ENCODE data around the gene ZBTB5.
A peak's percentile ranks its signal among the peaks of the same experiment; 100 is the strongest.
"Not testable (repeated sequence)": the region's sequence is repeated elsewhere in the genome, so short reads cannot be mapped to it uniquely, and the experiment has no call there.

Gene ZBTB5

DNA sequence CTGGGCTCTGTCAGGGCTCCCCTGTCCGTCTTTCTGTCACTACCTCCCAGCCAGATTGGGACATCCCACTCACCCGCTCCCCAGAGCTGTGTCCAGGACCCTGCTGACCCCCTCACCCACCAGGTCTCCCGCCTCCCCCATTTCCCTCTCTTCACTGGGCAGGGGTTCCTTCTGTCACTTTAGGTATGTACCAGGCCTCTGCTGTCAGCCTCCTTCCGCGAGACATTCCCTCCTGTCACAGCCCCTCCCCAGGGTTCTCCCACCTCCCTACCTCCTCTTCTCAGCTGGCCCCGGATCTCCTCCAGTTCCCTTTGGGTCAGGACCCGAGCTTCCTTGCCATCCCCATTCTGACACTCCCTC is 21.0 kb upstream of the ZBTB5 start:
- no peak for DNase-seq

DNA sequence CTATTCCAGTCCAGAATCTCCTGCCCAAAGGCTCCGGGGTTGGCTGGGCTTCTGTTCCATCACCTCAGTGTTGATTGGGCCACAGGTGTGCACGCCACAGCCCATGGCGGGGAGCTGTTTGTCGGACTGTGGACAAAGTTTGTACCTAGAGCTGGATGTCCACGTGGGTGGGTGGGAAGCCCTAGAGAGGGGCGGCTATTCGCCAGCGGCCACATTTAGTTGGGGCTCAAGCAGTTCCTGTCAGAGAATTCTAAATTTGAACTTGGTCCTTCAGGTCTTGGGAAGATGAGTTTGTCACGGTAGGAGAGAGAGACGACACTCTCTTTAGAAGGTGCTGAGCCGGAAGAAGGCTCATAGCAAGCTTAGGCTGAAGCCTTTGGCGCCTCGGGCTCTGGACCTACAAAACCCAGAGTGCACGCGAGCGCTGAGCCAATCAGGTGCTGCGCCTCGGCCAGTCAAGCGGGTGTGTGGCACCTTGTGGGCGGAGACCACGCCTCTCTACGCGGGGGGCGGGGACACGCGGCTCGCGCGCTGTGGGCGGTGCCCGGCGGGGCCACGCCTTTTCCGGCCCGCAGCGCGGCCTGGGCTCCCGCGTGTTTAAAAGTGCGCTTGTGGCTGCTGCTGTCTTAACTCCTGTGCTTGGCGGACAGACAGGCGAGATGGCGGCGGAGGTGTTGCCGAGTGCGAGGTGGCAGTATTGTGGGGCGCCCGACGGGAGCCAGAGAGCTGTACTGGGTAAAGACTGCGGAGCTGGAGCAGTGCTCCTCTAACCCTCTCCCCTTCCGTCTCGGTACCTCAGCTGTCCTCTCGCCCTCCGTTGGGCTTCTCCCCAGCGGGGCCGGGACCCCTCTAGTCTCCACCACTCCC is 20.4 kb upstream of the ZBTB5 start, which contains the start of gene POLR1E:
POLR1E (plus strand) TSS at position 560 of the 867 bp plus-strand sequence; CDS start at position 660, 100 bp downstream.
- DNase-seq: peak; percentile 94

DNA sequence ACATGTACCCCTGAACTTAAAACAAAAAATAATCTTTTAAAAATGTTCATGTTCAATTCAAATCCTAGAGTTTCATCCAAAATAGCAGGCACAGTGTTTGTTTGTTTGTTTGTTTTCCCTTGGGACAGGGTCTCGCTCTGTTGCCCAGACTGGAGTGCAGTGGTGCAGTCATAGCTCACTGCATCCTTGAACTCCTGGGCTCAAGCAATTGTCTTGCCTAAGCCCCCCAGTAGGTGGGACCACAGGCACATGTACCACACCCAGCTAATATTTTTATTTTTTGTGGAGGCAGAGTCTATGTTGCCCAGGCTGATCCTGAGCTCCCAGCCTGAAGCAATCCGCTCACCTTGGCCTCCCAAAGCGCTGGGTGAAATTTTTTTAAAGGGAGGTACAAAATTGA is 15.5 kb upstream of the ZBTB5 start:
- no peak for DNase-seq

DNA sequence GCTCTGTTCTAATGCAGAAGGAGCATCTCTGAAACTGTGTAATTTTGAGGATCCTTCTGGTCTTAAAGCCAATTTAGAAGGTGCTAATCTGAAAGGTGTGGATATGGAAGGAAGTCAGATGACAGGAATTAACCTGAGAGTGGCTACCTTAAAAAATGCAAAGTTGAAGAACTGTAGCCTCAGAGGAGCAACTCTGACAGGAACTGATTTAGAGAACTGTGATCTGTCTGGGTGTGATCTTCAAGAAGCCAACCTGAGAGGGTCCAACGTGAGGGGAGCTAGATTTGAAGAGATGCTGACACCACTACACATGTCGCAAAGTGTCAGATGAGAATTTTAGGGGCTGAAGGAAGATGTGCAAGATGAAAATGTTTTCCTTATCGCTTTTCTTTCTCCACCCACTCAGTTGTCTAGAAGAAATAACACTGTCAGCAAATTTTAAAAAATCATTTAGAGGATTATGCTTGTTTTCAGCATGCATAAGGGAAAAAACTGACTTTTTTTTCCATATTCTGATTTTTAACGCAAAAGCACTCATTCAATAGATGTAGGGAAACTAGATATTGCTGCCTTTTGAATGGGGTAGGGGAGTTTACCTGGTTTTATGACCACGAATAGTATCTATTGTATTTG is 12.9 kb upstream of the ZBTB5 start:
- not testable (repeated sequence) for DNase-seq

DNA sequence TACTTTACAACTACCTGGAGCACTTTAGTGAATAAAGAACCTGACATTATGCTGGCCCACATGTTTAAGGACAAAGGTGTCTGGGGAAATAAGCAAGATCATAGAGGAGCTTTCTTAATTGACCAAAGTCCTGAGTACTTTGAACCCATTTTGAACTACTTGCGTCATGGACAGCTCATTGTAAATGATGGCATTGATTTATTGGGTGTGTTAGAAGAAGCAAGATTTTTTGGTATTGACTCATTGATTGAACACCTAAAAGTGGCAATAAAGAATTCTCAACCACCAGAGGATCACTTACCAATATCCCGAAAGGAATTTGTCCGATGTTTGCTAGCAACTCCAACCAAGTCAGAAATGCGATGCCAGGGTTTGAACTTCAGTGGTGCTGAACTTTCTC is 12.2 kb upstream of the ZBTB5 start:
- not testable (repeated sequence) for DNase-seq

DNA sequence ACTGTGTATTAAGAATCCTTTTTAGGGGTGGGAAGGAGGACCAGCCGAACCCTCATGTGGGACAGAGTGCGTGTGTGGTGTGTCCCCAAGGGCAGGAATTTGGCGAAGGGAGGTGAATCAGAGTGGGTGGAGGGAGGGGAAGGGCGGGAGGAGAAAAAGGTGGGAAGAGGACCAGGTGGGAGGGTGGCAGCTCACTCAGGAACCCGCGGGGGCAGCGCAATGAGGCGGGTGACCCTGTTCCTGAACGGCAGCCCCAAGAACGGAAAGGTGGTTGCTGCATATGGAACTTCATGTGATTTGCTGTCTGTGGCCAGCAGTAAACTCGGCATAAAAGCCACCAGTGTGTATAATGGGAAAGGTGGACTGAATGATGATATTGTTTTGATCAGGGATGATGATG is 11.7 kb upstream of the ZBTB5 start:
- no peak for DNase-seq

DNA sequence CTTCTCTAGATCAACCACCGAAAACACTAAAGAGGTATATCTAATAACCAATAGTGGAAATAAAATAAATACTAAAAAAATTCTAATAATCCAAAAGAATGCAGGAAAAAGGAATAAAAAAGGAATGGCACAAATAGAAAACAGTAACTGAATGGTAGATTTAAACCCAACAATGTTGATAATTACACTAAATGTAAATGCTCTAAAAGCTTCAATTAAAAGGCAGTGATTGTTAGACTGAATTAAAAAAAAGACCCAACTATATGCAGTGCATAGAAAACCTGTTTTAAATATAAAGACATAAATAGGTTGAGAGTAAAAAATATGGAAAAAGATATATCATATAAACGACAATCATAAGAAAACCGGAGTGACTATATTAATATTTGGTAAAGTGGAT is 9.2 kb upstream of the ZBTB5 start:
- no peak for DNase-seq

DNA sequence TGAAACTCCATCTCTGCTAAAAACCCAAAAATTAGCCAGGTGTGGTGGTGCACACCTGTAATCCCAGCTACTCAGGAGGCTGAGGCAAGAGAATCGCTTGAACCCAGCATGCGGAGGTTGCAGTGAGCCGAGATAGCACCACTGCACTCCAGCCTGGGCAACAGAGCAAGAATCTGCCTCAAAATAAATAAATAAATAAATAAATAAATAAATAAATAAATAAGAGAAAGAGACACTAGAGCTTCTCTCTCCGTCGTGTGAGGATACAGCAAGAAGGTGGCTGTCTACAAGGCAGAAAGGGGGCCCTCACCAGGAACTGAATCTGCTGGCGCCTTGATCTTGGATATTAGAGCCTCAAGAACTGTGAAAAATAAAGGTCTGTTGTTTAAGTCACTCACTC is 8.7 kb upstream of the ZBTB5 start:
- DNase-seq: not testable (repeated sequence)

DNA sequence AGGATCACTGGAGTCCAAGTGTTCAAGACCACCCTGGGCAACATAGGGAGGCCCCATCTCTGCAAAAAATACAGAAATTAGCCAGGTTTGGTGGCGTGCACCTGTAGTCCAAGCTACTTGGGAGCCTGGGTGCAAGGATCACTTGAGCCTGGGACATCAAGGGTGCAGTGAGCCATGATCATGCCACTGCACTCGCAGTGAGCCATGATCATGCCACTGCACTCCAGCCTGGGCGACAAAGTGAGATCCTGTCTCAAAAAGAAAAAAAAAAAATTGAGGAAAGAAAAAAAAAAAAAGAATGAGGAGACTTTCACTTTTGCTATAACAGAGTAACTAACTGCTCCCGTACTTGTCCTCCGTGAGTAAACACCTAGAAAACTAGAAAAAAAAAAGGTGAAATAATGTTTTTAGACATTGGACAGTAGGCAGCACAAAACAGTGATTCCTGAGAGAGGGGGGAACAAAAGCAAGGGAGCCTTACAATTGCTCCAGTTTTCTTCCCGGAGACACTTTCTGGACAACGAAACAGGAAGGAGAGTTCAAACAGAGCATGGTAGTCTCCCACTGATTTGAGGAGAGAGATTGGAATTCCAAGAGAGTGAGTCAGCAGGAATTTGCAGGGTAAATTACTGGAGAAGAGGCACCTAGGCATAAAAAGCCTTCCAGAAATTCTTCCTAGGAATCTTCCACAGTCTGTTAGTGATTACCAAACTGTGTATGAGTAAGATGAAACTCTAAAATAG is 6.9 kb upstream of the ZBTB5 start:
- no peak for DNase-seq

DNA sequence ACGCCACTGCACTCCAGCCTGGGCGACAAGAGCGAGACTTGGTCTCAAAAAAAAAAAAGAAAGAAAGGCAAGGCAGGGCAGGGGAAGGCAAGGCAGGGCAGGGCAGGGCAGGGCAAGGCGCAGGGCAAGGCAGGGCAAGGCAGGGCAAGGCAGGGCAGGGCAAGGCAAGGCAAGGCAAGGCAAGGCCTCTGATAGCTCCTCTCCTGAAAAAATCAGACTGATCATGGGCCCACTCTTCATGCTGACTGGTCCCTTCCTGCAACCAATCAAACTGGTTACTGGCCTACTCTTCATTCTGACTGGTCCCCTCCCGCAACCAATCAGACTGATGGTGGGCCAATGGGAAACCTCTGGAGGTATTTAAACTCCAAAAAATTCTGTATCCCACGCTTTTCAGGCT is 3.4 kb upstream of the ZBTB5 start:
- no peak for DNase-seq

DNA sequence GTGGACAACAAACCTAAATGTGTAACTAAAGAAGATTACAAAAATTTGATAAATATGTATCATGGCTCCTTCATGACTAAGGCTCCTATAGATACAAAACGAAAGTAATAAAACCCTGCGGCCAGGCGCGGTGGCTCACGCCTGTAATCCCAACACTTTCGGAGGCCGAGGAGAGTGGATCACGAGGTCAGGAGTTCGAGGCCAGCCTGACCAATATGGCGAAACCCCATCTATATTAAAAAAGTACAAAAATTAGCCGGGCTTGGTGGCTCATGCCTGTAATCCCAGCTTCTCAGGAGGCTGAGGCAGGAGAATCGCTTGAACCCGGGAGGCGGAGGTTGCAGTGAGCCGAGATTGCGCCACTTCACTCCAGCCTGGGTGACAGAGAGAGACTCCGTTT is 2.3 kb upstream of the ZBTB5 start:
- not testable (repeated sequence) for DNase-seq

DNA sequence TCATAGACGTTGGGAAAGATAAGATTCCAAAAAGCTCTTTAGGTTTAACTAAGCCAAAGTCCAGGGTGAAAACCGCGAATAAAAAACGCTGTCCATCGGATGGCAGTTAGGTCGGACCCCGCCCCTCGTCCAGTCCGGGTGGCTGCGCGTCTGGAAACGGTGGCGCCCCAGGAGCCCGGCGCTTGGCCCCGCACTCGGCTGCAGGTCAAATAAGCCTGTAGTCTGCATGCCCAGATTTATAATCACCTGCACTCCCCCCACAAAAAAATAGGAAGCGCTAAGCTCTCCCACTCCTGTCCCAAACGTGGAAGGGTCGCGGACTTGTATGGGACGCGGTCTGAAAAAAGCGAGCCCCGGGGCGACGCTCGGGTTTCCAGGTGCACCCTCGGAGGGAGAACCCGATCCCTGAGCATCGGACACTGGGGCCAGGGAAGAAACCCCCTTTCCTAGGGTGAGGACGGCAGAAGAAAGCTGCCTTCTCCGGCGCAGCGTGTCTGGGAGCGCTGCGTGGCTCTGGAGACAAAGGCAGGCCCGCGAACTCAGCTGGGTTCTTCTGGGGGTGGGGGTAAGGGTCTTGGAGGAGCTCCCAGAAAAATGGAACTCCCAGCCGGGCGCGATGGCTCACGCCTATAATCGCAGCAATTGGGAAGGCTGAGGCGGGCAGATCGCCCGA is 923 bp upstream of the ZBTB5 start:
- DNase-seq: peak; percentile 5

DNA sequence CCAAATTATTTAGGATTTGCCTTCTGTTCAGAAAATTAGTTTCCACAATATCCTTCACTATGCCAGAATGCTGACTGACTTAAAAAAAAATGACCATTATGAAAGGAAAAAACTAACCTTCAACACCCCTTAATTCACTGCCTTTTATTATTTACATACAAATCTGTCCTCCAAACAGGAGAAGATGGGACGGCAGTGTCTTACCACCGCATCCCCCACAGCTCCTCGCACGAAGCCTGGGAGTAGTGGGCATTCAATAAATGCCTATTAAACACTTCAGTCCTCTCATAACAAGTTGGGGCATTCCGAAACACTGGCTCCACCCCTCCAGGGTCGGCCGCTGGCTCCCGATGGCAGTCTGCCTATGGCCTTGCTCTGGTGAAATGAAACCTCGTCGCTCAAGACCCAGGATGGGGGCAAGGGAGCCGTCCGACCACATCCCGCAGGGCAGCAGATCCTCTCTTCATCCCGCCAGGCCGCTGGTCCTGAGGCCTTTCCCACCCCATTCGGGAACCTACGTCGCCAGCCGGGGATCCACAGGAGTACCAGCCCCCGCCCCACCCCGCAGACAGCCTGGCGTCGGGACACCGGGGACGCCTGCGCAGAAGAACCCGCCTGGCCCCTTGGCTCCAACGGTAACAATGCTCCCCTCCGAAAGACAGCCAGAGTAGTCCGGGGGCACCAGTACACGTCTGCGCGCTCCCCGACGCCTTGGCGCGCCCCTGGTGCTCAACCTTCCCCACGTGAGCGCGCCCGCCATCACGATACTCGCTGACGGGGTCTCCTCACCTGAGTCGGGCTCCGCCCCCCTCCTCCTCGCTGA is 613 bp downstream of the ZBTB5 start:
- DNase-seq: no peak

DNA sequence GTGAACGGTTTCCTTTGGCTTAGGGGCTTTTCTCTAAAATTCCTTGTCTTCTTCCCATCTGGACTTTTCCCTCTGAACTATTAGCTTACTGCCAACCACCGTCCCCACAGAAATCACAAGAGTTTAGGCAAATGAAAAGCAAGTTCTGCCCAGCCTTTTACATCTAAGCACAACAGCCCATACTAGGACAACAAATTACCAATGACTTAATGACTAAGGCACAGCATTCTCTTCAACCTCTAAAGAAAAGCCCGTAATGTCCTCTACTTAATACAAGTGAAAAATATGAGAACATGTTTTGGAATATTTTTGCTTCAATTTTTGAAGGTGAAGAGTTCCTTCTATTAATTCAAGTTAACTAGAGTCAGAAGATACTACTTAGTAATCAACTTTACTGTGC is 1.2 kb downstream of the ZBTB5 start:
- no peak for DNase-seq

DNA sequence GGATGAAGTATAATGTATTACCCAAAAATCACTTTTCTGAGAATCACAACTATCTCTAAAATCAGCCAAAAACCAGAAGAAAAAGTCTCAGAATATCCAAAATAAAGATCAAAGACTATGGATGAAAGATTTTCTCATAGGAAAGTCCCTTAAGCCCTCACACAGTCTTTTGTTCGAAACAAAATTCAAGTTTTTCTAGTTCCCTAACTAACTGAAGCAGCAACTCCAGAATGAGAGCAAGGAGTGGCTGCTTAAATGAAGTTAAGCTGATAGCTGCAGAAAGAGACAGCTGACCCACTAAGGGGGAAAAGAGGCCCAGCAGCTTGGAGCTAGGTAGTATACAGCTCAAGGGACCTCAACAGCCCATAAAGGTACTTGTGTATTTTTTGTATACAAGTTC is 8.4 kb downstream of the ZBTB5 start:
- DNase-seq: no peak

DNA sequence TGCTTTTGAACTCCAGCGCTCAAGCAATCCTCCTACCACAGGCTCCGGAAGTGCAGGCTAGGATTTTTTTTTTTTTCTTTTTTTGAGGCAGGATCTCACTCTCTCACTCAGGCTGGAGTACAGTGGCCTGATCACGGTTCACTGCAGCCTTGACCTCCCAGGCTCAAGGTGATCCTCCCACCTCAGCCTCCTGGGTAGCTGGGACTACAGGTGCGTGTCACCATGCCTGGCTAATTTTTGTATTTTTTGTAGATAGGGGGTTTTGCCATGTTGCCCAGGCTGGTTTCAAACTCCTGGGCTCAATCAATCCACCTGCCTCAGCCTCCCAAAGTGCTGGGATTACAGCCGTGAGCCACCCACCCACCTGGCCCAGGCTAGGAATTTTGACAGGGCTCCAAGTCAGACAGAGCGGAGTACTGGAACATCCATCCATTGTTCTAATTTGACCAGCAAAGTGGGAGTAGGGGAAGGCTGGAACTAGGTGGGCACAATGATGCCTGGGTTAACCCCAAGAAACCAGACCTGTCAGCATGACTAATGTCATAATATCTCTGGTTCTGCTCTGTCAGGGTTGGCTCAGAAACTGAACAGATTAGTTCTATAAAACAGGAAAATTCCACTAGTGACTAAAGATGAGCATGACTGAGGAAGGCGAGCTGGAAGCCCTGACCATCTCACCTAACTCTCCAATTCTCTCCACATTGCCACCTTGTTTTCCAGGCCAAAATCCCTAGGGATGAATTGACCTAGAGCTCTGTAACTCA is 9.2 kb downstream of the ZBTB5 start:
- no peak for DNase-seq

DNA sequence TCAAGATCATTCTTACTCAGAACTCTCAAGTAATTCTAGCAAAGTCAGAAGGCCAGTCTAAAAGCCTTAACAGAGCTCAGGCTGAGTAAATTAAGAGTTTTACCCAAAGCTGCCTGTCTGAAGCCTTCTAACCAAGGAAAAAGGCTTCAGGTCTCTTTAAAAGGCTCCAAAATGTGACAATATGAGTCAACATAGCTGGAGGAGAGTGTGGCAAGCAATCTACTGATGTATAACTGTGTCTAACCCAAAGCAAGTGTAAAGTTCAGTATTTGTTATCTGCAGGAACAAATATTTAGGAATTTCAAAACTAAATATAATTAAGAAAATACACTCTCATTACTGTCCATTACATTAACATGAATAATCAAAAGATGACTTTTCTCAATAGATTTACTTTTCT is 11.0 kb downstream of the ZBTB5 start:
- no peak for DNase-seq

DNA sequence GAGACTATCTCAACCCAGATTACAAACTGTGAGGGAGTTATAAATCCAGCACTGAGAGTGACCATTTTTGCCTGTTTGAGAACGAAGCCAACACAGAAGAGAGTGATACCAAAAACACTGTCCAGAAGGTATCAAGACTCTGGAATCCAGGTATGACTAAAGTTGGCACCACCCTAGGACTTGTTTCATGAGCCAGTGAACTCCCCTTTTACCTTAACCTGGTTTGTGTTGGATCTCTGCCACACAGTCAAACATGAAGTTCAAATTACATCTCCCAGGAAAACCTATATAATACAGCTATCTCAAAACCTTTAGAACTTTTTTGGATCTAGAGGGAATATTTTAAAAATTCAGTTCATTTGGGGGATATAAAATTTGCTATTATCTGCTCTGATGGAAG is 11.4 kb downstream of the ZBTB5 start:
- DNase-seq: no peak

DNA sequence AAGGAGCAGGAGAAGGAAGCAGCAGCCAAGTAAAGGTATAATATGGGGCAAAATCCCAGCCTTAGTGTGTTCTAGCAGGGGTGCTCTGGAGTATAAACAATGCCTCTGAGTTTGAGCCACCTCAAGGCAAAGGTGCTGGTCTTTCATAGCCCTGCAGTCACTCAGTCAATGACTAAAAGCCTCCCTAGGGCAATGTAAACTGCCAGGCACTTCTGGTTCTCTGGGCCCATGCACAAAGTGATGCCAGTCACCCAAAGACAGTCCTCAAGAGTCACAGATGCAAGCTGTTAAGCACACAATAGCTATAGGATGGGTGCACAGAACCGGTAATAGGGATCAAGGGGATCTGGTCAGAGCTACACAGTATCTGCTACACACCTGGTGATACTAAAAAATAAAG is 12.6 kb downstream of the ZBTB5 start:
- DNase-seq: no peak

DNA sequence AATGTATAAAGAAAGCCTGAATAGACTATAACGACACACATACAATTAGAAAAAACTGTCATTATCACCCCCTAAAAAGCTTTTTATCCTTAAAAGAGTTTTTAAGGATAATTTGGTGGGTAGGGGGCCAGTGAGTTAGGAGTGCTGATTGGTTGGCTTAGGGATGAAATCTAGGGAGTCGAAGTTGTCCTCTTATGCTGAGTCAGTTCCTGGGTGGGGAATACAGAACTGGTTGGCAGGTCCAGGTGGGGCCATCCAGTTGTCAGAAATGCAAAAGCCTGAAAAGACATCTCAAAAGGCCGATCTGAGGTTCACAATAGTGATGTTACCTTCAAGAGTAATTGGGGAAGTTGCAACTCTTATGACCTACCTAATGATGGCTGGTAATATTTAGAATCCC is 13.6 kb downstream of the ZBTB5 start:
- DNase-seq: no peak

DNA sequence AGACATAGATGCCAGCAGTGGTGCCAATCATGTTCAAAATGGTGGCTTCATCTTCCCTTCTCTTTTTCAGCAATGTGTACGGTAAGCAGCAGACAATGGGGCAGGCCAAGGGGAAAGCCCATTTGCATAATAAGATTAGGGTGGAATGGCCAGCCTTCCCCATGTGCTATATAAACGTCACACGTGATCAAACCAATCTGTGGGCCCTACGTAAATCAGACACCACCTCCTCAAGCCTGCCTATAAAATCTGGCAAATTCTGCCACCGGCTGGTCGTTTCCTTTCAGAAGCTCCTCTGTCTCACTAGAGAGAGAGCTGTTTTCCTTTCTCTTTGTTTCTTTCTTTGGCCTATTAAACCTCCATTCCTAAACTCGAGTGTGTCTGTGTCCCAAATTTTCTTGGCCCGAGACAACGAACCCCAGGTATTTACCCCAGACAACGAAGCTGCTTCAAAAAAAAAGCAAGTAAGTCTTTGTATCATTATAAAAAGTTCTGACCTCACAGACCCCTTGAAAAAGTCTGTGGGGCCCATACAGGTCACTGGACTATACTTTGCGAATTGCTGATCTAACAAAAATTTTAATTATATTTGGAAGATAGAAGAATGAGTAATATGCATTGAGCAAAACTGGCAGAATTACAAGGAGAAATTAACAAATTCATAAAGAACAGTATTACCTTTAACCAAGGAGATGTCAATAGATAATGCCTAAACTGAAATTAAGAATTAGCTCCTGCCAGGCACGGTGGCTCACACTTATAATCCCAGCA is 15.2 kb downstream of the ZBTB5 start:
- DNase-seq: no peak
